Panc1 (cell line): ENCODE data around the gene CREB3L1. TPM values are rescaled to one million over a fixed set of nuclear protein-coding genes. Genes with fewer than 3 reads are reported as not detected.

Source experiments
- ATAC-seq: fragments of 200-7000 bp; cut with Tn5 transposase; 2 replicates; pipeline ENCODE4 v1.9.1; 2020; ENCODE audit warnings: mild to moderate bottlenecking, moderate library complexity
- BruUV-seq: library from RNA; stranded (reverse); fragments of 400-500 nt; replicated peaks from 2 replicates; lab custom pipeline; 2021; lab: Mats Ljungman, UMichigan
- CTCF ChIA-PET: fragments of 300-600 bp; sonication (Branson Sonifier 250); formaldehyde crosslinking; loops from one replicate; lab custom pipeline; 2022; ENCODE audit warnings: antibody characterized with exemption; lab: Charles Lee
- POLR2A ChIA-PET: fragments of 300-600 bp; sonication (Branson Sonifier 250); formaldehyde crosslinking; loops from one replicate; lab custom pipeline; 2022; ENCODE audit warnings: antibody characterized with exemption; lab: Charles Lee
- DNase-seq: peaks from one replicate; pipeline ENCODE4 v3.0.0-alpha.2; 2010; ENCODE audit warnings: low read depth, low spot score
- H3K27ac ChIP-seq: 2 replicates; pipeline ENCODE4 v1.5.1; 2011; ENCODE audit warnings: mild to moderate bottlenecking, low read length, inconsistent platforms
- H3K27me3 ChIP-seq: fragments of 200-500 bp; sonication (Bioruptor generic); 2 replicates; pipeline ENCODE4 v1.6.0; 2014; ENCODE audit warnings: low read length, inconsistent platforms; ENCODE audit not compliant: control insufficient read depth, insufficient read depth
- H3K36me3 ChIP-seq: fragments of 200-500 bp; sonication (Bioruptor generic); 2 replicates; pipeline ENCODE4 v1.5.1; 2014; ENCODE audit warnings: inconsistent platforms, mild to moderate bottlenecking, low read length, moderate library complexity; ENCODE audit not compliant: control insufficient read depth, insufficient read depth
- H3K4me1 ChIP-seq: 2 replicates; pipeline ENCODE4 v1.5.1; 2011; ENCODE audit warnings: inconsistent platforms, mild to moderate bottlenecking, low read length, moderate library complexity; ENCODE audit not compliant: control insufficient read depth, insufficient read depth
- H3K4me3 ChIP-seq, 2 experiments: 2 replicates each; pipeline ENCODE4 v1.5.1; 2011 to 2012; ENCODE audit warnings: low read depth in 2 of 2, low read length in 2 of 2, mild to moderate bottlenecking in 2 of 2, inconsistent platforms in 1 of 2, moderate library complexity in 1 of 2
- H3K9me3 ChIP-seq: fragments of 200-500 bp; sonication (Bioruptor generic); 2 replicates; pipeline ENCODE4 v1.5.1; 2014; ENCODE audit warnings: low read depth, mild to moderate bottlenecking, inconsistent platforms, low read length, moderate library complexity; ENCODE audit not compliant: control insufficient read depth, insufficient read depth
- CTCF ChIP-seq: fragments of 450-650 bp; IDR thresholded peaks from 2 replicates; pipeline ENCODE4 v1.5.1; 2017; ENCODE audit warnings: mild to moderate bottlenecking
- POLR2AphosphoS5 ChIP-seq: IDR thresholded peaks from 2 replicates; pipeline ENCODE4 v1.6.1; 2012; ENCODE audit warnings: mild to moderate bottlenecking, low read depth, low read length, moderate library complexity
- REST ChIP-seq, 2 experiments: IDR thresholded peaks; 2 replicates each; pipeline ENCODE4 v1.6.1; 2011 to 2012; ENCODE audit warnings: low read depth in 2 of 2, control low read depth in 1 of 2, low read length in 1 of 2, mild to moderate bottlenecking in 1 of 2, moderate library complexity in 1 of 2; ENCODE audit not compliant: insufficient read depth in 1 of 2
- TCF7L2 ChIP-seq: IDR thresholded peaks from 2 replicates; pipeline ENCODE4 v1.6.1; 2011; ENCODE audit warnings: mild to moderate bottlenecking, low read depth, low read length, inconsistent platforms
- in situ Hi-C: cut with HindIII; loops from 2 replicates; pipeline ENCODE4 v1.10.0; 2016; ENCODE audit warnings: low sequenced_read_pairs, low pct_unique_long_range_greater_than_20kb
- intact Hi-C: fragments of 100-400 bp; cut with micrococcal nuclease; formaldehyde crosslinking; loops from one replicate; pipeline ENCODE4 v1.10.0; 2022; ENCODE audit not compliant: unreplicated experiment
- total RNA-seq: library from RNA; stranded (reverse); gene quantifications from one replicate; pipeline ENCODE4 v1.2.1, GENCODE V29; 2021; ENCODE audit not compliant: unreplicated experiment

The CREB3L1 gene
- total RNA-seq, 1 experiment from 2014 or later: 35.6 TPM

- no TSS peak for BruUV-seq
- CTCF ChIA-PET: interaction anchor here (0.6 kb wide), 1 partner anchor 10 kb away, joined by 3 read pairs; no protein-coding TSS in a partner anchor
- DNase-seq: no peak
These were observed 92.8 kb downstream of the CREB3L1 start for GRCh38 chr11:46370253-46370652.

More at GRCh38 chr11:46370253-46370652, 92.8 kb downstream of the CREB3L1 start:
- intact Hi-C loops: no loop called here
- ATAC-seq: no peak
- no peak for TF ChIP-seq CTCF
- no peak for TF ChIP-seq REST (IDR thresholded peaks at IDR 0.05; ENCODE audit: insufficient read depth in 1 of 2, low read depth in 2 of 2, low read length in 1 of 2)
- no peak for TF ChIP-seq TCF7L2
- no peak for TF ChIP-seq POLR2AphosphoS5
- Histone ChIP-seq H3K9me3 (no peaks in the 10 kb centered on the region), H3K27me3 (no peaks in the 10 kb centered on the region), H3K4me1 (peaks cover 21% of the 10 kb centered on the region), H3K36me3 (peaks cover 4% of the 10 kb centered on the region; the same call in 1 of the 2 replicates), H3K27ac (no peak overlapping the region), H3K4me3 (no peak overlapping the region)
- in situ Hi-C loops: no loop called here
- POLR2A ChIA-PET: no interaction called here

Other genes starting within 250 kb of the CREB3L1 start
- gene PHF21A, start 156.2 kb upstream of the CREB3L1 start, total RNA-seq: 45.7 TPM
- 104 TPM for gene DGKZ, start 69.8 kb downstream of the CREB3L1 start, total RNA-seq
- 252 TPM for gene MDK, start 104.0 kb downstream of the CREB3L1 start, total RNA-seq
- 3.1 TPM for gene CHRM4, start 114.1 kb downstream of the CREB3L1 start, total RNA-seq